ENCODE results near the gene NPC2. TPM values are rescaled to one million over a fixed set of nuclear protein-coding genes. Genes with fewer than 3 reads are reported as not detected.

Gene NPC2
- total RNA-seq, 2 donors from 2014 or later, result 194 to 242 TPM

DNA sequence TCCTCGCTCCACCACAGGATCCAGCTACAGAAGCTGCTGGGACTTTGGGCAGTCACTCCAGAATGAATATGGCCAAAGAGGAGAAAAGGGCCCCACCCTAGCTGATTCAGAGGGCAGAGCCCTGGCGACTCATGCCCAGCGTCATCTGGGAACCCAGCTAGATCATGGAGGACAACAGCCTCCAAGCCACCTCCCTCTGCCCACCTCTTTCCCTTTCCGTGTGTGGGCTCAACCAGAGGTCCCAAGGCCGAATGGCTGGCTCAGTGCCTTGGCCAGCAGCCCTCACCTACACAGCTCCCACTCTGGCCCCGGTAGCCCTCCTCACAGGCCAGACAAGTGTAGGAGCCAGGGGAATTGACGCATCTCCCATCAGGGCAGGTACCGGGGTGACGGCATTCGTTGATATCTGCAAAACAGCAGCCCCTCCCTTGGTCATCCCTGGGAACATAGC, 17.9 kb upstream of the NPC2 start:
- Histone ChIP-seq H3K36me3 (peaks cover 16% of the 10 kb centered on the region), H3K27me3 (no peaks in the 10 kb centered on the region), H3K4me3 (no peak overlapping the region), H3K9me3 (no peaks in the 10 kb centered on the region), H3K4me1 (peaks cover 0 to 15% of the 10 kb centered on the region in 2 donors), H3K27ac (peak overlapping the region in 1 of 2 donors; percentile 32)
- no peak for DNase-seq (ENCODE audit: low spot score)
- TF ChIP-seq, protein P1, sequence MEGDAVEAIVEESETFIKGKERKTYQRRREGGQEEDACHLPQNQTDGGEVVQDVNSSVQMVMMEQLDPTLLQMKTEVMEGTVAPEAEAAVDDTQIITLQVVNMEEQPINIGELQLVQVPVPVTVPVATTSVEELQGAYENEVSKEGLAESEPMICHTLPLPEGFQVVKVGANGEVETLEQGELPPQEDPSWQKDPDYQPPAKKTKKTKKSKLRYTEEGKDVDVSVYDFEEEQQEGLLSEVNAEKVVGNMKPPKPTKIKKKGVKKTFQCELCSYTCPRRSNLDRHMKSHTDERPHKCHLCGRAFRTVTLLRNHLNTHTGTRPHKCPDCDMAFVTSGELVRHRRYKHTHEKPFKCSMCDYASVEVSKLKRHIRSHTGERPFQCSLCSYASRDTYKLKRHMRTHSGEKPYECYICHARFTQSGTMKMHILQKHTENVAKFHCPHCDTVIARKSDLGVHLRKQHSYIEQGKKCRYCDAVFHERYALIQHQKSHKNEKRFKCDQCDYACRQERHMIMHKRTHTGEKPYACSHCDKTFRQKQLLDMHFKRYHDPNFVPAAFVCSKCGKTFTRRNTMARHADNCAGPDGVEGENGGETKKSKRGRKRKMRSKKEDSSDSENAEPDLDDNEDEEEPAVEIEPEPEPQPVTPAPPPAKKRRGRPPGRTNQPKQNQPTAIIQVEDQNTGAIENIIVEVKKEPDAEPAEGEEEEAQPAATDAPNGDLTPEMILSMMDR (IDR thresholded peaks at IDR 0.05), result no peak

DNA sequence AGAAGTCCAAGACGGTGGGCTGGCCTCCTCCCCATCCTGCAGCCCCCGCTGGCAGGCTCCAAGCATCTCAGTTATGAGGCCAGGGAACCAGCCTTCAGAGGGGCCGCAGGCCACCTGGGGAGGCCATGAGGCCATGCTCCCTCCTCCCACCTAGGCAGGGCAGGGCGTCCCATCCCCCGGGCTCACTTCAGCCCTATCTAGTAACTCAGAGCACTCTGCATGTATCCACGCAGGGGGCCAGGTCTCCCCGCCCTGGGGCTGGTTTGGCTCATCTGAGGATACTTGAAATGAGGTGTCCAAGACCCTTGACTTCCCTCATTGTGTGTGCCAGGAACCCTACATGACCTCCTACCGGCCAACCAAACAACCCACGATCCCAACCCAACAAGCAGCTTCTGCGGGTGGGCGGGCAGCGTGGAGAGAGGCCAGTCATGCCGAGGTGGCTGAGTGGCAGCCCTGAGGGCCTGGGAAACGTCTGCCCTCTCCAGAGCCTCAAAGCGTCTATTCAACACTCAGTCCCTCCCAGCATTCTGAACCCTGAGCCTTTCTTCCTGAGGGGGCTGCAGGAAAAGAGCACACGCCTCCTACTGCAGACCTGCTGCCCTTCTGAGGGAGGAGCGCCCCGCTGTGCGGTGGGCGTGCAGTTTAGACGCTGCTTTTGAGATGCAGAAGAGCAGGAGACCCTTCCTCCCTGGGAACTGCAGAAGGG, 17.3 kb upstream of the NPC2 start:
- H3K9me3 ChIP-seq, result no peaks in the 10 kb centered on the region
- peak overlapping the region in 1 of 2 donors; percentile 32 for H3K27ac ChIP-seq
- peaks cover 16% of the 10 kb centered on the region for H3K36me3 ChIP-seq
- peaks cover 0 to 15% of the 10 kb centered on the region in 2 donors for H3K4me1 ChIP-seq
- H3K4me3 ChIP-seq, result no peak overlapping the region
- no peaks in the 10 kb centered on the region for H3K27me3 ChIP-seq
- TF ChIP-seq, protein P1 (IDR thresholded peaks at IDR 0.05), result no peak
- DNase-seq (ENCODE audit: low spot score), result no peak

DNA sequence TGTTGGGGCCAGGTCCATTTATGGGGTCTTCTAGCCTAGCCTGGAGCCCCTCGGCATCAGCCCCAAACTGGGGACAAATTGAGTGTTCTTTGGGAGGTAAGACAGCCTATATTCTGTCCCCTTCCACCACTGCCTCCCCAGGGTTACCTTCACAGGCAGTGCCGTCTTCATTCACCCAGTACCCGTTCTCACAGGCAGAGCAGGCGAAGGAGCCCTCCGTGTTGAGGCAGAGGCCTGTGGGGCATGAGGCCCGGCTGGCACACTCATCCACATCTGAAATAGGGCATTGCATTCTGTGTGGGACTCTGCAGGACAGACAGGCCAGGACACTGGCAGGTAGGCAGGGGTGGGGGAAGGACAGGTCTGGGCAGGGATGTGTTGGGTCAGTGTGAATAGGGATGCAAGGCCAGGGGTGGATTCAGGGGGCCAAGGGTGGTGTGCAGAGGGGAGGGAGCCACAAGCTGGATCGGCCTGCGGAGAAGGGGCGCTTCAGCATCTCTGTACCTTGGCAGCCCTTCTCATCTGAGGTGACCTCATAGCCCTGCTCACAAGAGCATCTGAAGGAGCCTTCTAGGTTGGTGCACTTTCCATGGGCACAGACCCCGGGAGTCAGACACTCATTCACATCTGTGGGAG, 16.6 kb upstream of the NPC2 start:
- Histone ChIP-seq H3K27me3 (no peaks in the 10 kb centered on the region), H3K9me3 (no peaks in the 10 kb centered on the region), H3K27ac (no peak overlapping the region), H3K4me3 (no peak overlapping the region), H3K36me3 (peaks cover 16% of the 10 kb centered on the region), H3K4me1 (peaks cover 0 to 15% of the 10 kb centered on the region in 2 donors)
- no peak for DNase-seq (ENCODE audit: low spot score)
- TF ChIP-seq, protein P1 (IDR thresholded peaks at IDR 0.05), result no peak

DNA sequence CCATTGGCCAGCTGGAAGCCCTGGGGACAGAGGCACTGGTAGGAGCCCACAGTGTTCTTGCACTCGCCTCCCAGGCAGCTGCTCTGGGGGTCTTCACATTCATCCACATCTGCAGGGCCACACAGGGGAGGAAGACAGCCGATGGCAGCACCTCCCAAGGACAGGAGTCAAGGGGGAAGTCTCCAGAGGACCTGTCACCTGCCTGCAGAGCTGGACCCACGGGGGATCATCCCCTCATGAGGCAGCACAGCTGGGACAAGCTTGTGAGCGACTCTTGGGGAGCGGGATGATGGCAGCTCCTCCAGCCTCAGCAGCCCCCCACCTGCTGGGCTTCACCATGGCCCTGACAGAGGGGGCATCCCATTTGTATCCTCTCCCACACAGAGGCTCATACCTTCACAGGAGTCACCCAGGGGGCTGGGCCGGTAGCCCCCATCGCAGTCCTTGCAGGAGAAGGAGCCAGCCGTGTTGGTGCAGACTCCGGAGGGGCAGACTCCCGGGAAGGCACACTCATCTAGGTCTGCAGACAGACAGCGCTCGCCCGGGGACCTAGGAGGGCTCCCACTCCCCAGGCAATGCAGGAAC, 15.8 kb upstream of the NPC2 start:
- no peak overlapping the region for H3K27ac ChIP-seq
- no peak for DNase-seq (ENCODE audit: low spot score)
- H3K36me3 ChIP-seq, result peaks cover 20% of the 10 kb centered on the region

DNA sequence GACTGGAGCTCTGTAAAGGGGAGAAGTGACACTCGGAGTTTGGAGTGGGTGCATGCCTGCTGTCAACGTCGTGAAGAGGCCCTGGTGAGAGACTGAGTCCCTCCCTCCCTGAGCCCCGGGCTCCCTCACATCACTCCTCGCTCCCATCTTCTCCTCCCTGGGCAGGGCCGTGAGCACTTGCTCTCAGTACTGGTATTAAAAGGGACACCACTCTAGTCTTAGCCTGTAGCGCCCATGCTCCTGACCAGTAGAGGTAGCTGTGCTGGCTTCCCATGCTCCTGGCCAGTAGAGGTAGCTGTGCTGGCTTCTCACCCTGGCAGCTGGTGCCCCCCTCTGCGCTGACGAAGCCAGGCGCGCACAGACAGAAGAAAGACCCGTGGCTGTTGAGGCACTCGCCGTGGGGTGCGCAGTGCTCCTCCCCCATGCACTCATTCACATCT, 15.2 kb upstream of the NPC2 start:
- no peak overlapping the region for H3K4me3 ChIP-seq
- TF ChIP-seq, protein P1 (IDR thresholded peaks at IDR 0.05), result no peak
- no peaks in the 10 kb centered on the region for H3K27me3 ChIP-seq
- H3K4me1 ChIP-seq, result peaks cover 0 to 9% of the 10 kb centered on the region in 2 donors
- no peak overlapping the region for H3K27ac ChIP-seq
- DNase-seq (ENCODE audit: low spot score), result no peak
- H3K36me3 ChIP-seq, result peaks cover 24% of the 10 kb centered on the region
- no peaks in the 10 kb centered on the region for H3K9me3 ChIP-seq

More for the DNA sequence above, 15.8 kb upstream of the NPC2 start:
- peaks cover 0 to 9% of the 10 kb centered on the region in 2 donors for H3K4me1 ChIP-seq
- no peak overlapping the region for H3K4me3 ChIP-seq
- H3K9me3 ChIP-seq, result no peaks in the 10 kb centered on the region
- TF ChIP-seq, protein P1 (IDR thresholded peaks at IDR 0.05), result no peak
- H3K27me3 ChIP-seq, result no peaks in the 10 kb centered on the region
